Measurements from ENCODE around the gene FBXO44.

The FBXO44 gene

GRCh38 chr1:11693024-11693590 lies 38.4 kb downstream of the FBXO44 start:
- Histone ChIP-seq H3K27me3 (ENCODE audit: control insufficient read depth in 1 of 2, insufficient read depth in 2 of 2, low read length in 2 of 2) (peaks cover 20 to 40% of the 10 kb centered on the region in 2 donors), H3K4me1 (ENCODE audit: insufficient read depth, low read length) (no peaks in the 10 kb centered on the region), H3K9ac (ENCODE audit: low read length) (no peak overlapping the region), H3K9me3 (ENCODE audit: low read length) (no peaks in the 10 kb centered on the region), H3K36me3 (ENCODE audit: insufficient read depth, low read length) (no peaks in the 10 kb centered on the region), H3K27ac (ENCODE audit: low read depth, low read length) (no peak overlapping the region), H3K4me3 (ENCODE audit: low read depth in 1 of 2, low read length in 2 of 2) (no peak overlapping the region)

- Histone ChIP-seq H3K9ac (ENCODE audit: low read length) (no peak overlapping the region), H3K27ac (ENCODE audit: low read depth, low read length) (no peak overlapping the region), H3K27me3 (ENCODE audit: control insufficient read depth in 1 of 2, insufficient read depth in 2 of 2, low read length in 2 of 2) (peaks cover 22 to 45% of the 10 kb centered on the region in 2 donors), H3K9me3 (ENCODE audit: low read length) (no peaks in the 10 kb centered on the region), H3K4me1 (ENCODE audit: insufficient read depth, low read length) (no peaks in the 10 kb centered on the region), H3K4me3 (ENCODE audit: low read depth in 1 of 2, low read length in 2 of 2) (no peak overlapping the region), H3K36me3 (ENCODE audit: insufficient read depth, low read length) (no peaks in the 10 kb centered on the region)
These were observed 39.2 kb downstream of the FBXO44 start for GRCh38 chr1:11693917-11694316.

GRCh38 chr1:11695861-11696260 lies 41.2 kb downstream of the FBXO44 start:
- no peaks in the 10 kb centered on the region for H3K36me3 ChIP-seq (ENCODE audit: insufficient read depth, low read length)
- peaks cover 18 to 36% of the 10 kb centered on the region in 2 donors for H3K27me3 ChIP-seq (ENCODE audit: control insufficient read depth in 1 of 2, insufficient read depth in 2 of 2, low read length in 2 of 2)
- no peak overlapping the region for H3K4me3 ChIP-seq (ENCODE audit: low read depth in 1 of 2, low read length in 2 of 2)
- H3K27ac ChIP-seq (ENCODE audit: low read depth, low read length), result no peak overlapping the region
- H3K4me1 ChIP-seq (ENCODE audit: insufficient read depth, low read length), result peaks cover under 1% of the 10 kb centered on the region
- no peaks in the 10 kb centered on the region for H3K9me3 ChIP-seq (ENCODE audit: low read length)
- H3K9ac ChIP-seq (ENCODE audit: low read length), result no peak overlapping the region

GRCh38 chr1:11697188-11697892 lies 42.7 kb downstream of the FBXO44 start:
- no peak overlapping the region for H3K4me3 ChIP-seq (ENCODE audit: low read depth in 1 of 2, low read length in 2 of 2)
- H3K27me3 ChIP-seq (ENCODE audit: control insufficient read depth in 1 of 2, insufficient read depth in 2 of 2, low read length in 2 of 2), result peaks cover 16 to 29% of the 10 kb centered on the region in 2 donors
- H3K36me3 ChIP-seq (ENCODE audit: insufficient read depth, low read length), result no peaks in the 10 kb centered on the region

DNA sequence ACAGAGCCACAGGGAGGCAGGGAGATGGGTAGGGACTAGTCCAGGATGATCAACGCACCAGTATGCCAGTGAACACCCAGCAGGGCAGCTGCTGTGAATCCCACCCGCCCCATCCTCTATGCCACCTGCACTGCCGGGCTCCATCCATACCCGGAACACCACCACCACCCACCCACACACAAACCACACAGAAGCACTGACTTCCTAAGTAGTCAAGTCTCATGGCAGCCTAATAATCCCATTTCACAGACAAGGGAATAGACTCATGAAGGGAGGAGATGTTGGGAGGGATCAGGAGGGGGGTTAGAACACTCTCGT lies 43.2 kb downstream of the FBXO44 start:
- H3K4me3 ChIP-seq (ENCODE audit: low read depth in 1 of 2, low read length in 2 of 2), result no peak overlapping the region
- H3K27ac ChIP-seq (ENCODE audit: low read depth, low read length), result no peak overlapping the region
- no peak overlapping the region for H3K9ac ChIP-seq (ENCODE audit: low read length)
- H3K36me3 ChIP-seq (ENCODE audit: insufficient read depth, low read length), result no peaks in the 10 kb centered on the region
- peaks cover 11 to 24% of the 10 kb centered on the region in 2 donors for H3K27me3 ChIP-seq (ENCODE audit: control insufficient read depth in 1 of 2, insufficient read depth in 2 of 2, low read length in 2 of 2)
- no peaks in the 10 kb centered on the region for H3K9me3 ChIP-seq (ENCODE audit: low read length)
- peaks cover 10% of the 10 kb centered on the region for H3K4me1 ChIP-seq (ENCODE audit: insufficient read depth, low read length)

More at GRCh38 chr1:11697188-11697892, 42.7 kb downstream of the FBXO44 start:
- Histone ChIP-seq H3K4me1 (ENCODE audit: insufficient read depth, low read length) (peaks cover 10% of the 10 kb centered on the region), H3K9ac (ENCODE audit: low read length) (no peak overlapping the region), H3K27ac (ENCODE audit: low read depth, low read length) (no peak overlapping the region), H3K9me3 (ENCODE audit: low read length) (no peaks in the 10 kb centered on the region)

- H3K9me3 ChIP-seq (ENCODE audit: low read length), result no peaks in the 10 kb centered on the region
- H3K36me3 ChIP-seq (ENCODE audit: insufficient read depth, low read length), result no peaks in the 10 kb centered on the region
- peaks cover 6 to 28% of the 10 kb centered on the region in 2 donors for H3K27me3 ChIP-seq (ENCODE audit: control insufficient read depth in 1 of 2, insufficient read depth in 2 of 2, low read length in 2 of 2)
- peaks cover 10% of the 10 kb centered on the region for H3K4me1 ChIP-seq (ENCODE audit: insufficient read depth, low read length)
- no peak overlapping the region for H3K9ac ChIP-seq (ENCODE audit: low read length)
- no peak overlapping the region for H3K27ac ChIP-seq (ENCODE audit: low read depth, low read length)
- H3K4me3 ChIP-seq (ENCODE audit: low read depth in 1 of 2, low read length in 2 of 2), result no peak overlapping the region
These were observed 46.2 kb downstream of the FBXO44 start for GRCh38 chr1:11700601-11701467.

DNA sequence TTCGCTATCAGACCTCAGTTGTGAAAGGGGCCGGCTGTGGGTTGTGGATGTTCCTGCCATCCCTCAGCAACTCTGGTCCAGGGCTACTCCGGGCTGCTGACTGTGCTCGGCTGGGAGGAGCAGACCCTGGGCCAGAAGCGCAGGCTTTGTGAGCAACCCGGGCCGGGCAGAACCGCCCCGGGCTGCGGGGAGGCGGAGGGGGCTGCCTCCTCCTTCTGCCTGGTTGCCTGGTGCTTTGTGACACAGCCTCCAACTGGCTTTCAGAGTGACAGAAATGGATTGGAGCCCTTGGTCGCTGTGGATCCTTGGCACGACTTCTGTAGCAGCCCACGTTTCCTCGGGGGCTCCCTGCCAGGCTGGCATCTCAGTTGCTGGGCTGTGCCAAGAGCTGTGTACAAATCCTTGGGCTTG lies 46.9 kb downstream of the FBXO44 start:
- peaks cover 10% of the 10 kb centered on the region for H3K4me1 ChIP-seq (ENCODE audit: insufficient read depth, low read length)
- no peak overlapping the region for H3K4me3 ChIP-seq (ENCODE audit: low read depth in 1 of 2, low read length in 2 of 2)
- no peaks in the 10 kb centered on the region for H3K9me3 ChIP-seq (ENCODE audit: low read length)
- H3K9ac ChIP-seq (ENCODE audit: low read length), result no peak overlapping the region
- H3K27ac ChIP-seq (ENCODE audit: low read depth, low read length), result no peak overlapping the region
- H3K27me3 ChIP-seq (ENCODE audit: control insufficient read depth in 1 of 2, insufficient read depth in 2 of 2, low read length in 2 of 2), result peaks cover 6 to 33% of the 10 kb centered on the region in 2 donors
- H3K36me3 ChIP-seq (ENCODE audit: insufficient read depth, low read length), result no peaks in the 10 kb centered on the region

- Histone ChIP-seq H3K9me3 (ENCODE audit: low read length) (no peaks in the 10 kb centered on the region), H3K9ac (ENCODE audit: low read length) (no peak overlapping the region), H3K27me3 (ENCODE audit: control insufficient read depth in 1 of 2, insufficient read depth in 2 of 2, low read length in 2 of 2) (peaks cover 6 to 33% of the 10 kb centered on the region in 2 donors), H3K27ac (ENCODE audit: low read depth, low read length) (no peak overlapping the region), H3K4me3 (ENCODE audit: low read depth in 1 of 2, low read length in 2 of 2) (no peak overlapping the region), H3K4me1 (ENCODE audit: insufficient read depth, low read length) (peaks cover 10% of the 10 kb centered on the region), H3K36me3 (ENCODE audit: insufficient read depth, low read length) (no peaks in the 10 kb centered on the region)
These were observed 47.5 kb downstream of the FBXO44 start for GRCh38 chr1:11701981-11702803.

DNA sequence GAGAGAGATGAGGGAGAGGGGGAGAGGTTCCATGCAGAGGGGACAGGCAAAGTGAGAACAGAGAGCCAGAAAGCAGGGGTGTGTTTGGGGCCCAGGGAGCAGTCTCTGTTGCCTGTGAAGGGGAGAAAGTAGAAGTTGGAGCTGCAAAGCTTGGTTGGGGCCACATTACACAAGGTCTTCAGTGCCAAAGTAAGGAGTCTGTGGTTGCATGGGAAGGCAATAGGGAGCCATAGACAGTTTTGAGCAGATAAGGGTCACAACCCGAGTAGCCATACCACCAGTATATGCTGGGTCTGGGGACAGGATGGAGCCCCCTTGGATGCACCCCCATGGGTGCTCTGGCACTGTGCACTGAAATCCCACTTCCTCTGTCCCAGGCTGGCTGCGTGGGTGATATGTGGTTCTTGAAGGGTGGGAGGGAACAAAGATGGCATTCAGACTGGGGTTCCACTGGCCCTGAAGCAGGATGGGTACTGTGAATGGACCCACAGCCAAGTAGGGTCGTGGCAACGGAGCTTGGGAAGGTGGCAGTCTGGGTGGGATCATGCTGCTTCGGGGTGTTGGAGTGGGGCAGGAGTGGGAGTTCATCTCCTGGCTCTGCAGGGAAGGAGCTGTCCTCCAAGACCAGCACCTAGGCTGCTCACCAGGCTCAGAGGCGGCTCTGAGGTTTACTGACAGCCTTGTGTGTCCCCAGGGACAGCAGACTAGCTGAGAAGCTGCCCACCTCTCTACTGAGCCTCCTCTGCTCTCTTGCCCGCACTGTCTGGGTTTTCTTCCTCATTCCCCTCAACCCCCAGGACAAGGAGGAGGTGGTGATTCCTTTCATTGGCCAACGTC lies 48.9 kb downstream of the FBXO44 start:
- Histone ChIP-seq H3K9ac (ENCODE audit: low read length) (no peak overlapping the region), H3K27ac (ENCODE audit: low read depth, low read length) (no peak overlapping the region), H3K36me3 (ENCODE audit: insufficient read depth, low read length) (no peaks in the 10 kb centered on the region), H3K9me3 (ENCODE audit: low read length) (no peaks in the 10 kb centered on the region), H3K4me1 (ENCODE audit: insufficient read depth, low read length) (peaks cover 10% of the 10 kb centered on the region), H3K4me3 (ENCODE audit: low read depth in 1 of 2, low read length in 2 of 2) (no peak overlapping the region), H3K27me3 (ENCODE audit: control insufficient read depth in 1 of 2, insufficient read depth in 2 of 2, low read length in 2 of 2) (peaks cover 6 to 32% of the 10 kb centered on the region in 2 donors)

DNA sequence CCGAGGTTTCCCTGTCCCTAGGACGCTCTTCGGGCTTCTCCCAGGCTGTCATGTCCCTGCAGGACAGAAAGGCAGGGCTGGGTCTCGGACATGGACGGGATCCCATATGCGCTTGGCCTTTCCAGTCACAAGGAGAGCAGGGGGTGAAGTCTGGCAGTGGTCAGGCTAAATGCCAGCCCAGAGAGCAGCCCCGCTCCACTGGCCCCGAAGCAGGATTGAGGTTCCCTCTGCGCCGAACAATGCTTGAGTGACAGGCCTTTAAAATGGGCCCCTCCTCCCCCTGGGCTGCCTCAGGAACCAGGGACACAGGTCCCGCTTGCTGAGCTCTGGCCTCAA lies 49.5 kb downstream of the FBXO44 start:
- no peak overlapping the region for H3K9ac ChIP-seq (ENCODE audit: low read length)
- no peaks in the 10 kb centered on the region for H3K36me3 ChIP-seq (ENCODE audit: insufficient read depth, low read length)
- peaks cover 10% of the 10 kb centered on the region for H3K4me1 ChIP-seq (ENCODE audit: insufficient read depth, low read length)
- H3K27ac ChIP-seq (ENCODE audit: low read depth, low read length), result no peak overlapping the region
- peaks cover under 1 to 26% of the 10 kb centered on the region in 2 donors for H3K27me3 ChIP-seq (ENCODE audit: control insufficient read depth in 1 of 2, insufficient read depth in 2 of 2, low read length in 2 of 2)
- no peaks in the 10 kb centered on the region for H3K9me3 ChIP-seq (ENCODE audit: low read length)
- no peak overlapping the region for H3K4me3 ChIP-seq (ENCODE audit: low read depth in 1 of 2, low read length in 2 of 2)
